ENCODE measurements around the gene SLC26A2.

GRCh38 chr5:150017226-150018005 lies 56.9 kb downstream of the SLC26A2 start:
- TF ChIP-seq GATA2 (IDR thresholded peaks at IDR 0.05; ENCODE audit: low read depth, low read length), result no peak
- TF ChIP-seq GATA3 (IDR thresholded peaks at IDR 0.05; ENCODE audit: low read depth, low read length), result no peak

All from SH-SY5Y (cell line).